GM19240 (cell line): Measurements from ENCODE around the gene CYP8B1.

Source experiments
- DNase-seq: peaks from one replicate; pipeline ENCODE4 v3.0.0; 2011; ENCODE audit warnings: low spot score; ENCODE audit not compliant: insufficient read length

Gene CYP8B1, protein sequence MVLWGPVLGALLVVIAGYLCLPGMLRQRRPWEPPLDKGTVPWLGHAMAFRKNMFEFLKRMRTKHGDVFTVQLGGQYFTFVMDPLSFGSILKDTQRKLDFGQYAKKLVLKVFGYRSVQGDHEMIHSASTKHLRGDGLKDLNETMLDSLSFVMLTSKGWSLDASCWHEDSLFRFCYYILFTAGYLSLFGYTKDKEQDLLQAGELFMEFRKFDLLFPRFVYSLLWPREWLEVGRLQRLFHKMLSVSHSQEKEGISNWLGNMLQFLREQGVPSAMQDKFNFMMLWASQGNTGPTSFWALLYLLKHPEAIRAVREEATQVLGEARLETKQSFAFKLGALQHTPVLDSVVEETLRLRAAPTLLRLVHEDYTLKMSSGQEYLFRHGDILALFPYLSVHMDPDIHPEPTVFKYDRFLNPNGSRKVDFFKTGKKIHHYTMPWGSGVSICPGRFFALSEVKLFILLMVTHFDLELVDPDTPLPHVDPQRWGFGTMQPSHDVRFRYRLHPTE

DNA sequence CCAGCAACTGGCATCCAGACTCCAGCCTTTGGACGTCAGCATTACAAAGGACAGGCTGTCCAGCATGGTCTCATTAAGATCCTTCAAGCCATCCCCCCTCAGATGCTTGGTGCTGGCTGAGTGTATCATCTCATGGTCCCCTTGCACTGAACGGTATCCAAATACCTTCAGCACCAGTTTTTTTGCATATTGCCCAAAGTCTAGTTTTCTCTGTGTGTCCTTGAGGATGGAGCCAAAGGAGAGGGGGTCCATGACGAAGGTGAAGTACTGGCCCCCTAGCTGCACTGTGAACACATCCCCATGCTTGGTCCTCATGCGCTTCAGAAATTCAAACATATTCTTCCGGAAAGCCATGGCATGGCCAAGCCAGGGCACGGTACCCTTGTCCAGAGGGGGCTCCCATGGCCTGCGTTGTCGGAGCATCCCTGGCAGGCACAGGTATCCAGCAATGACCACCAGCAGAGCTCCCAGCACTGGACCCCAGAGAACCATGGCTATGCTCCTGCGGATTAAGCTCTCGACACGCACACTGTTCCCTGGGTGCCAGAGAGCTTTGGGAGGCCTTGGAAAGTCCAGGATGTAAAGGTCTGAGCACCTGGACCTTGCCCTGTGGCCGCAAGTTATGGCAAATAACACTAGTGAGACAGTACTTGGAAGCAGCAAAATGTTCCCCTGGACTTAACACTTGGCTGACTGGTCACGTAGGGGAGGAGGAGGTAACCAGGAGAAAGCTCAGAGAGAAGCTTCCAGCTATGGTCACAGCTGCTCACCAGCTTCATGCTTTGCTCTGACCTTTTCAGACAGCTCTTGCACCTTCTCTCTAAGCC is at the start of gene CYP8B1:
Gene CYP8B1 (minus strand): TSS at position 555 of the 827 bp plus-strand sequence. CDS start 63 bp downstream, at position 492.
- no peak for DNase-seq

GRCh38 chr3:42923606-42924005 is 47.9 kb upstream of the CYP8B1 start:
- DNase-seq = no peak

GRCh38 chr3:42914771-42915515 is 39.3 kb upstream of the CYP8B1 start:
- DNase-seq = no peak

GRCh38 chr3:42911551-42911950 is 35.9 kb upstream of the CYP8B1 start:
- DNase-seq = no peak

DNA sequence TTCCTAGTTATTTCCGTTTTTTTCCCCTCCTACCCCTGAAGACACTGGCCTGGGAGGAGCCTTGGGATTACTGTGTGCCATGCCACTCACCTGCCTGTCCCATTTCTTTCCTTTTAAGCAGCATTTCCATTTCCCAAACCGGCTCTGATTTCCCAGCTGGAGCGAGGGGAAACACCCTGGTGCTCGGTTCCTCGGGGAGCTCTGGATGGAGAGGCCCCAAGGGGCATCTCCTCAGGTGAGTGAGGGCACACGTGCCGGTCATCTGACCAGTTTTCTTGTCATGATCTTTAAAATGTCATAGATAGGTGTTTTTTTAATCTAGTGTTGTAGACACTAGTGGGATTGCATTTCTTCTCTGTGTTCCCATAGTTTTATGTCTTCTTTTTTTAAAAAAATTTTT is 33.0 kb upstream of the CYP8B1 start:
- no peak for DNase-seq

GRCh38 chr3:42906848-42907183 is 31.1 kb upstream of the CYP8B1 start:
- DNase-seq = no peak

DNA sequence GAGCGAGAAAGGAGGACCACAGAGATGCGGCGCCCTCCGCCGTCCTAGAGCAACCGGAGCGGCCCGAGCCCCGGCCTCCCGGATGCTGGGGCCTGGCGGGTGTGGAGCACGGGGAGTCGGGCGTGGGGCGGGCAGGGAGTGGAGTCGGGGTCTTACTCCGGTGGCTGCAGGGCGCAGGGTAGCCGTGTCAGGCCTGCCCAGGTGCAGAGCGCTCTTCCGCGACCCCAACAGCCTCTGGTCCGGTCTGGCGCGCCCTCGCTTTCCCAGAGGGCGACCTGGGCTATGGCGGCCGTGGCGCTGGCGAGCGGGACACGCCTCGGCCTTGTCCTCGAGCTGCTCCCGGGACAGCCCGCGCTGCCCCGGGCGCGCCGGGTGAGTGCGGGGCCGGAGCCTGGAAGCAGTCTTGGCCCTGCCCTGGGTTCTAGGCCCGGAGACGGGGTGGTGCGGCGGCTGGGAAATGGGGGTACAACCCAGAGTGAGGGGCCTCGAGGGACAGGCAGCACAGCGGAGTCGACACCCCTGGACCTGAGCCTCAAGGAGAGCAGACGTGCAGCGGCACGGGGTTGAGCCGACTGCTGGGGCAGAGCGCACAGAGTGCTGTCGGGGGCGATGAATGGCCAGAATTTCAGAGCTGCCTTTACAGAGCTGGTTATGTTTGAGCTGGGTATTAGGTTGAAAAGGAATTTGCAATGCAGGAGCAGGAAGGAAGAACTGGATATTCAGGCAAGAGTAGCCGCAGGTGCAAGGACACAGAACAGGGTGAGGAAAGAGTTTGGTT is 30.6 kb upstream of the CYP8B1 start, which contains the start of gene ZNF662:
Gene ZNF662 (plus strand): TSS at position 73 of the 778 bp plus-strand sequence. CDS start 1,973 bp downstream, outside the sequence.
- no peak for DNase-seq

DNA sequence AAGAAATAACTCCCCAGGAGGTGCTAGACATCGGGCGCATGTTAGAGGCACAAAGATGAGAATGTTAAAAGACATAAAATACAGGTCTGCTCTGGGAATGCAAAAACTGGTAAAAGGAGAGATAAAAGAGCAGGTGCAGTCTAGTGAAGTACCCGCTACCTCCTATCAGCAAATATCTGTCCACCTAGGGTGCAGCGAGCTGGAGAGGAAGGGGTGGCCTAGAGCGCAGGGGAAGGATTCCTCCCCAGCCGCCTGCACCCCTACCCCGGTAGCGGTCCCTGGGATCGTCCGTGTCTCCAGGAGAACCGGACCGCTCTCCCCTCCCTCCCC is 30.0 kb upstream of the CYP8B1 start:
- no peak for DNase-seq

DNA sequence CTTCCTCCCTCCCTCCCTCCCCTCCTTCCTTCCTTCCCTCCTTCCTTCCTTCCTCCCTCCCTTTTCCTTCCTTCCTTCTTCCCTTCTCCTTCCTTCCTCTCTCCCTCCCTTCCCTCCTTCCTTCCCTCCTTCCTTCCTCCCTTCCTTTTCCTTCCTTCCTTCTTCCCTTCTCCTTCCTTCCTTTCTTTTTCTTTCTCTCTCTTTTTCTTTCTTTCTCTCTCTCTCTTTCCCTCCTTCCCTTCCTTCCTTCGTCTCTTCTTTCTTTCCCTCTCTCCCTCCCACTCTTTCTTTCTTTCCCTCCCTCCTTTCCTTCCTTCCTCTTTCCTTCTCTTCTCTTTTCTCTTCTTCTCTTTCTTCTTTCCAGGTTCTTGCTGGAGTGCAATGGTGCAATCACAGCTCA is 28.4 kb upstream of the CYP8B1 start:
- no peak for DNase-seq

GRCh38 chr3:42902257-42902656 is 26.6 kb upstream of the CYP8B1 start:
- DNase-seq = no peak

- DNase-seq = no peak
Measured at GRCh38 chr3:42901073-42901415, 25.4 kb upstream of the CYP8B1 start.

DNA sequence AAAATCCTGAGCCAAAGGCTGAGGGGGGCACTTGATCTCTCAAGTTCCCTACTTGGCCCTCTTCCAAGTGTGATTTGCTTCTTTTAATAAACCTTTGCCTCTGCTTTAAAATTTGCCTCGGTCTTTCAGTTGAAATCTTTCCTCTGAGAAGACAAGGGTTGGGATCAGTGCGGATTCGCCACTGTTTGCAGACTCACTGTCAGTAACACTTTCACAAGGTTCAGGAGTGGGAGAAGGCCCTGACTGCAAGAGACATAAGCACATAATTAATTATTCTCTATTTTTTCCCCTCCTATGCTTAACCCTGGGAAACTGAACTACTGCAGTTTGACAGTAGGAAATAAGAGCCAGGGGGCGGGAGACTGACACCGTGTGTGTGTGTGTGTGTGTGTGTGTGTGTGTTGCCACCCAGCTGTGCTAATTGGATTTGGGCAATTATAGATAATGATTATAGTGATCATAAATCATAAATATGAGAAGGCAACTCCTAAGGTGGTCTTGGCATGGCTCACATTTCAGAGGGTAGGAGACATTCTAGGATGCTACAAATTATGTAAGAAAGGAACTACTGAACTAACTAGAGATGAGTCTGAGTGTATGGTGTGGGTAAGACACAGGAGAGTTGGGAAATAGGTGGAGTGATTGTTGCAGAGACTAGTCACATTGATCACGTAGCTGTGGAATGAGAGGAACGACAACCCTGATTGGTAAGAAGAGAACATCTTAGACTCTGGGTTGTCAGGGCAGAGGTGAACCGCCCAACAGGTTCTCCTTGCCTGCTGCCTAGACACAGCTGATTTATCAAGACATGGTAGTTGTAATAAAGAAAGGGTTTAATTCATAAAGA is 24.8 kb upstream of the CYP8B1 start:
- no peak for DNase-seq

- no peak for DNase-seq
Measured at GRCh38 chr3:42898896-42899675, 23.4 kb upstream of the CYP8B1 start.

- DNase-seq = no peak
Measured at GRCh38 chr3:42895580-42895868, 19.8 kb upstream of the CYP8B1 start.

DNA sequence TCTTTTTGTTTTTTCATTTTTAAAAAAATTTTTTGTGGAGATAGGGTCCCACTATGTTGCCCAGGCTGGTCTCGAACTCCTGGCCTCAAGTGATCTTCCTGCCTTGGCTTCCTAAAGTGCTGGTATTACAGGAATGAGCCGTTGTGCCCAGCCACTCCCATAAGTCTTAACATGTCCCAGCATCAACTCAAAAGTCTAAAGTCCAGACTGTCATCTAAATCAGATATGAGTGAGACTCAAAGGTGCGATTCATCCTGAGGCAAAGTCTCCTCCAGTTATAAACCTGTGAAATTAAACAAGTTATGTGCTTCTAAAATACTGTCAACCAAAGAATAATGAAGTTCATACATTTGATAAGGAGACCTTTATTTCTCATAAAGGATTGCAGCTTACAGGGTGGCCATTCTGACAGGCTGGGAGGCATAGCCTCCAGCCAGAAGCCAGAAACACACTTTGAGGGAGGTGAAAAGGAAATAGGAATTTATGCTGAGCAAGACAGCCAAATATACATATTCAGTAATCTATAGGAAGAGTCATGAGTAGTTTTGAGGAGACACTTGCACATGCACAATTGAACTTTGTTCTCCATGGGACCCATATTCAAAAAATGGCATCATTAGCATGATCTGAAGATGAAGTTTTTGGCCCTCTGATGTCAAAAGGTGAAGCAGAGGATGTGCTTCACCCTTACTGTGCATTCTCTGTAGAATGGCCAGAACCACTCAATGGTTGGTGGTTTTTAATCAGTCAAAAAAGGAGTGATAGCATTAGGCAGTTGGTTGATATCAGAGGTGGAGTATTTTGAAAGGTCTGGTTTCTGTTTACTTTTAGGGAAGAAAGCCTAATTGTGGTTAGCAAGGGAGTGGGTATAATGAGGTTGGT is 19.3 kb upstream of the CYP8B1 start:
- DNase-seq = no peak

- DNase-seq = no peak
Measured at GRCh38 chr3:42892807-42893206, 17.1 kb upstream of the CYP8B1 start.

GRCh38 chr3:42892169-42892568 is 16.5 kb upstream of the CYP8B1 start:
- no peak for DNase-seq

GRCh38 chr3:42891042-42891441 is 15.4 kb upstream of the CYP8B1 start:
- no peak for DNase-seq

DNA sequence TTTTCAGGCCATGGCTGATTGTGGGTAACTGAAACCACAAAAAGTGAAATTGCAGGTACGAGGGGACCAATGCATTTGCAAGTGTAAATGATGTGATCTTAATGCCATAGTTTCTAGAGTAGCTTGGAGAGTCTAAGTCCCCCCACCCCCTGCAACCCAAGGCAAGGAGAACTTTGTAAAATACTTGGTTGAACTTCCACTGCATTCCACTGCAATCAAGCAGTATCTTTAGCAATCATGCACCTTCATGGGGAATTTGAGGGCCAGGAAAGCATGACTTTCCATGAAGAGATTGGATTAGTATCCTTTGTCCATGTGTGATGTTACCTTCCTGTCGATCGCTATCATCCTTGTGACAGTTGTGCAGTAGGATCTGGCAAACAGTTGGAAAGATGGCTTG is 11.4 kb upstream of the CYP8B1 start:
- DNase-seq = no peak
